ENCODE measurements around the gene TM6SF1.

TM6SF1 gene

GRCh38 chr15:83064859-83065258 lies 42.6 kb upstream of the TM6SF1 start:
- peak overlapping the region; percentile 100 for H3K4me3 ChIP-seq (ENCODE audit: low read depth, low read length)
- peak; percentile 33 for DNase-seq (ENCODE audit: low read depth)
- TF ChIP-seq MAX (IDR thresholded peaks at IDR 0.05; ENCODE audit: low read depth, low read length) (no peak), CTCF (IDR thresholded peaks at IDR 0.05; ENCODE audit: low read depth, low read length) (no peak), MYC (IDR thresholded peaks at IDR 0.05; ENCODE audit: low read depth, low read length) (no peak), POLR2A (IDR thresholded peaks at IDR 0.05; ENCODE audit: extremely low read depth, insufficient read length) (no peak)

GRCh38 chr15:83065431-83065830 lies 42.0 kb upstream of the TM6SF1 start:
- TF ChIP-seq MAX (IDR thresholded peaks at IDR 0.05; ENCODE audit: low read depth, low read length) = no peak
- TF ChIP-seq POLR2A (IDR thresholded peaks at IDR 0.05; ENCODE audit: extremely low read depth, insufficient read length) = no peak
- no peak for TF ChIP-seq CTCF (IDR thresholded peaks at IDR 0.05; ENCODE audit: low read depth, low read length)
- no peak for TF ChIP-seq MYC (IDR thresholded peaks at IDR 0.05; ENCODE audit: low read depth, low read length)
- peak overlapping the region; percentile 100 for H3K4me3 ChIP-seq (ENCODE audit: low read depth, low read length)
- no peak for DNase-seq (ENCODE audit: low read depth)

GRCh38 chr15:83066034-83066733 lies 41.3 kb upstream of the TM6SF1 start:
- H3K4me3 ChIP-seq (ENCODE audit: low read depth, low read length) = peak overlapping the region; percentile 100

GRCh38 chr15:83066734-83067637 lies 40.5 kb upstream of the TM6SF1 start, which contains the start of gene BTBD1:
Gene BTBD1 (minus strand): TSS chr15:83067252. CDS start chr15:83067151, 101 bp downstream.
- DNase-seq (ENCODE audit: low read depth) = peak; percentile 97
- H3K4me3 ChIP-seq (ENCODE audit: low read depth, low read length) = peak within 1 kb of the TSS; percentile 100
- TF ChIP-seq MAX (IDR thresholded peaks at IDR 0.05; ENCODE audit: low read depth, low read length) (peak; percentile 32; the same call in 1 of the 2 replicates), POLR2A (IDR thresholded peaks at IDR 0.05; ENCODE audit: extremely low read depth, insufficient read length) (peak; percentile 92), CTCF (IDR thresholded peaks at IDR 0.05; ENCODE audit: low read depth, low read length) (no peak), MYC (IDR thresholded peaks at IDR 0.05; ENCODE audit: low read depth, low read length) (peak; percentile 71)

More at GRCh38 chr15:83066034-83066733, 41.3 kb upstream of the TM6SF1 start:
- TF ChIP-seq POLR2A (IDR thresholded peaks at IDR 0.05; ENCODE audit: extremely low read depth, insufficient read length) (no peak), MYC (IDR thresholded peaks at IDR 0.05; ENCODE audit: low read depth, low read length) (no peak), CTCF (IDR thresholded peaks at IDR 0.05; ENCODE audit: low read depth, low read length) (no peak), MAX (IDR thresholded peaks at IDR 0.05; ENCODE audit: low read depth, low read length) (no peak)
- DNase-seq (ENCODE audit: low read depth) = peak; percentile 42

- H3K4me3 ChIP-seq (ENCODE audit: low read depth, low read length) = peak overlapping the region; percentile 54
- TF ChIP-seq MYC (IDR thresholded peaks at IDR 0.05; ENCODE audit: low read depth, low read length) (no peak), POLR2A (IDR thresholded peaks at IDR 0.05; ENCODE audit: extremely low read depth, insufficient read length) (no peak), CTCF (IDR thresholded peaks at IDR 0.05; ENCODE audit: low read depth, low read length) (no peak), MAX (IDR thresholded peaks at IDR 0.05; ENCODE audit: low read depth, low read length) (no peak)
- no peak for DNase-seq (ENCODE audit: low read depth)
Measured at GRCh38 chr15:83067638-83067962, 39.8 kb upstream of the TM6SF1 start.
